NCI-H1930 (cell line): ENCODE data around the gene HOXD13.

ENCODE experiments used
- DNase-seq, 2 experiments: peaks; one replicate each; lab custom pipeline; 2025; lab: John Stamatoyannopoulos, UW

The HOXD13 gene

GRCh38 chr2:176118601-176119339 is 26.2 kb downstream of the HOXD13 start:
- no peak for DNase-seq

- DNase-seq = no peak
These were observed 28.1 kb downstream of the HOXD13 start for GRCh38 chr2:176120364-176121189.

DNA sequence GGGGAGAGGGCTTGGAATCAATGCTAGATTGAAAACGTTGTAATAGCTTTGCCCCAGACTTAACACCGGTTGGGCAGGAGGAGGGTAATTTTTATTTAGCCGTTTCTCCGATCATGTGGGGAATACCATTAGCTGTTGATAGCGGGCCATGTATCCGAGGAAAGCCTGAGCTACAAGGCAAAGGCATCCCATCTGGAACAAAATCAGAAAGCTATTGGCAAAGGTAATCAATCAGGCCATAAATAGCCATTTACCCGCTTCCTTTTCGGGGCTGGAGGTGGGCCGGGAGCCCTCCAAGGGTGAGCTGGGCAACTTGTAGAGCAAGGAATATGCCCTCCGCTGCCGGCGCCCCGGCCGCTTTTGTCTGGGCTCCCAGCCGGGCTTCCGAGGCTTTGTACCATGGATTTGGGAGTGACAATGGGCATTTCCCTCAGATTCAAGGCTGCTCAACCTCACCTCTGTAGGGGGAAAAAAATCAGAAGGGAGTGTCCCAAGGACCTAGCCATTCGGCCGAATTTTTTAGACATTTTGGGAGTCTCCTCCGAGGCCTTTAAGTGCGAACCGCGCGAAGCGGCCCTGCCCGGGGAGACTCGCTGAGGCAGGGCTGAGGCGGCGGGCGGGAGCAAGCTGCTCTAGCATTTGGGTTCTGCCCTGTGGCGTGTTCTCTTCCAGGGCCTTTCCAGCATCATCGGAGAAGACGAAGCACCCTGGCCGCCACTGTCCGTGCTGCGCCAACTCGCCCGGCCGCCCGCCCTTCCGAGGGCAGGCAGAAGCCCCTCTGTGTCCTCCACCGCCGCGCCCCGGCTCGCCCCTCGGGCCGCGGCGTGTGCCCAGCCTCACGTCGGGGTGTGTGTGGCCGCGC is 28.9 kb downstream of the HOXD13 start:
- DNase-seq = no peak

- DNase-seq = peak in 1 of 2 experiments; percentile 68
These were observed 29.6 kb downstream of the HOXD13 start for GRCh38 chr2:176122052-176122682.

DNA sequence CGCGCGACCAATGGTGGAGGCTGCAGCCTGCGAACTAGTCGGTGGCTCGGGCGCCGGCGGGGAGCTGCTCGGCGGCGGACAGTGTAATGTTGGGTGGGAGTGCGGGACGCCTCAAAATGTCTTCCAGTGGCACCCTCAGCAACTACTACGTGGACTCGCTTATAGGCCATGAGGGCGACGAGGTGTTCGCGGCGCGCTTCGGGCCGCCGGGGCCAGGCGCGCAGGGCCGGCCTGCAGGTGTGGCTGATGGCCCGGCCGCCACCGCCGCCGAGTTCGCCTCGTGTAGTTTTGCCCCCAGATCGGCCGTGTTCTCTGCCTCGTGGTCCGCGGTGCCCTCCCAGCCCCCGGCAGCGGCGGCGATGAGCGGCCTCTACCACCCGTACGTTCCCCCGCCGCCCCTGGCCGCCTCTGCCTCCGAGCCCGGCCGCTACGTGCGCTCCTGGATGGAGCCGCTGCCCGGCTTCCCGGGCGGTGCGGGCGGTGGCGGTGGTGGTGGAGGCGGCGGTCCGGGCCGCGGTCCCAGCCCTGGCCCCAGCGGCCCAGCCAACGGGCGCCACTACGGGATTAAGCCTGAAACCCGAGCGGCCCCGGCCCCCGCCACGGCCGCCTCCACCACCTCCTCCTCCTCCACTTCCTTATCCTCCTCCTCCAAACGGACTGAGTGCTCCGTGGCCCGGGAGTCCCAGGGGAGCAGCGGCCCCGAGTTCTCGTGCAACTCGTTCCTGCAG is 30.3 kb downstream of the HOXD13 start, which contains the start of gene HOXD9:
Gene HOXD9 (plus strand): TSS at position 37 of the 728 bp plus-strand sequence. CDS start 50 bp downstream, at position 87.
- DNase-seq = peak in 1 of 2 experiments; percentile 40

DNA sequence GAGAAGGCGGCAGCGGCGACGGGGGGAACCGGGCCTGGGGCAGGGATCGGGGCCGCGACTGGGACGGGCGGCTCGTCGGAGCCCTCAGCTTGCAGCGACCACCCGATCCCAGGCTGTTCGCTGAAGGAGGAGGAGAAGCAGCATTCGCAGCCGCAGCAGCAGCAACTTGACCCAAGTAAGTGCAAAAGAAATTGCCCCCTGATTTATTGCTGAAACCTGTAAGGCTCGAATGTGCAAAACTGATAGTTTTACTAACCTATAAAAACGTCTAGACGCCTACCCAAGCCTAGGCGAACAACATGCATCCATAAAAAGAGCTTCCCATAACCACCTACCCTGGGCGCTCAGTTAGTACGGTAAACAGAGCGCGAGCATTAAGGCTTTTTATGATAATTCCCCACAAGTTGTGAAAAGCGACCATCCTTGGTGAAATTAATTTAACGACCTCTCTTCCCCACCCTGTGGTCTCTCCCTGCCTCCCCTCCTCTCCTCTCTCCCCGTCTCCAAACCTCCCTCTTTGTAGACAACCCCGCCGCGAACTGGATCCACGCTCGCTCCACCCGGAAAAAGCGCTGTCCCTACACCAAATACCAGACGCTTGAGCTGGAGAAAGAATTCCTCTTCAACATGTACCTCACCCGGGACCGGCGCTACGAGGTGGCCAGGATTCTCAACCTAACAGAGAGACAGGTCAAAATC is 31.0 kb downstream of the HOXD13 start:
- no peak for DNase-seq

DNA sequence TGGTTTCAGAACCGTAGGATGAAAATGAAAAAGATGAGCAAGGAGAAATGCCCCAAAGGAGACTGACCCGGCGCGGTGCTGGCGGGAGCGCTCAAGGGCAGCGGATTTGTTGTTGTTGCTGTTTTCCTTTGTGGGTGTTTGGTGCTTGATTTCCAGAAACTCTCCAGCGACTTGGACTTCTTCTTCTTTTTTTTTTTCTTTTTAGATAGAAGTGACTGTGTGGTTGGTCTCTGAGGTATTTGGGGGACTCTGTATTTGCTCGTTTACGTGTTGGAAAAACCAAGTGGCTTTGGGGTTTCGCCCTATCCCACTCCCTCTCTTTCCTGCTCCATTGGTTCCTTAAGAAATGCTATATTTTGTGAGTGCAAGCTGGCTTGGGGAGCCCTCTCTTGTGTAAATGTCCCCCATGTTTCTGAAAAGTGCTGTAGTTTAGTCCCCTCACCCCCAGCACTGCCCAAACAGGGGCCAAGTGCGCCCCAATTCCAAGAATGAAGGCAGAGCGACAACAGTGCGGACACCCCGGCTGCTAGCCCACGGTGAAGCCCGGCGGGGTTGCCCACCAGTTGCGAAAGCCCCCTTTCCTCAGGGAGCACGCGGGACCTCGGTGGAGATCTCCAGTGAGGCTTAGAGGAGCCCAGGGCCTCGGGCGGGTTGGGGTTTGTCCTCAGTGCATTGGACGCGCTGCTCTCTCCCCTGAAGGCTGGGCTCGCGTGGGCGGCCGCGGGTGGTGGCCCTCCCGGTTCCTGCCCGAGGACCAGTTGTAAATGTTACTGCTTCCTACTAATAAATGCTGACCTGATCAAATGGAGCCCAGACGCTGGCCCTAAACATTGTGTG is 31.8 kb downstream of the HOXD13 start:
- DNase-seq = no peak

DNA sequence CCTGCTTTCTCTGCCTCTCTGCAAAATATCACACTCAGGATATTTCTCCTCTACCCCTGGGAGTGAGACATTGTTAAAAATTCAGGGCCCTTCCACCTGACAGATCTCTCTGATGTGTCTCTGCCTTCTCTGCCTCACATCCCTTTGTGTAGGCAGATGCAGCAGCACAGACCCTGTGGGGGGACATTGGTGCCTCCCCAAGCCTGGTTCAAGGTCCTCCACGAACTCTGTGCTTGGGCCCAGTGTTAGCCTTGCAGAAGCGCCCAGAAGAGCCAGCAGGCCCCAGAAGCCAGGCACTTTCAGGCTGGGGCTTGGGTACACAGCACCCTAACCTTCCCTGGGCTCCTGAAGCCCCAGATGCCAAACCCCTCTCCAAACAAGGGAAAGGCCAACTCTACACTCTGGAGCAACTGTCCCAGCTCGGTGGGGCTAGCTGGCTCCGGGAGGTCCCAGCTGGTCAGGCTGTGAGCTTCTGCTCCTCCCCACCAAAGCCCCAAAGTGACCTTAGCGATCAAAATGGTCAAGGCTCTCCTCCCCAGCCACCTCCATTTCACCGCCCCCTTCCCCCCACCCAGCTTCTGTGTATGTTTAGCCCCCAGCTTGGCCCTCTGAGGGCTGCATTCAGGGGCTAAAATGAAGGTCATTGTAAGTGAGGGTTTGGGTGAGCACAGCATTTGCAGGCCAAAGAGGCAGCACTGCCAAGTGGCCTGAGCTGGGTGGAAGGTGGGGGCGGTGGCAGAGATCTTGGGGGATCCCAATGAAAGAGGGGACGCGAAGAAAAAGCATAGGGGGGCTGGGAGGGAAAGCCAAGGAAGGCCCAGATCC is 32.6 kb downstream of the HOXD13 start:
- no peak for DNase-seq

GRCh38 chr2:176125772-176126054 is 33.2 kb downstream of the HOXD13 start:
- peak in 1 of 2 experiments; percentile 54 for DNase-seq

DNA sequence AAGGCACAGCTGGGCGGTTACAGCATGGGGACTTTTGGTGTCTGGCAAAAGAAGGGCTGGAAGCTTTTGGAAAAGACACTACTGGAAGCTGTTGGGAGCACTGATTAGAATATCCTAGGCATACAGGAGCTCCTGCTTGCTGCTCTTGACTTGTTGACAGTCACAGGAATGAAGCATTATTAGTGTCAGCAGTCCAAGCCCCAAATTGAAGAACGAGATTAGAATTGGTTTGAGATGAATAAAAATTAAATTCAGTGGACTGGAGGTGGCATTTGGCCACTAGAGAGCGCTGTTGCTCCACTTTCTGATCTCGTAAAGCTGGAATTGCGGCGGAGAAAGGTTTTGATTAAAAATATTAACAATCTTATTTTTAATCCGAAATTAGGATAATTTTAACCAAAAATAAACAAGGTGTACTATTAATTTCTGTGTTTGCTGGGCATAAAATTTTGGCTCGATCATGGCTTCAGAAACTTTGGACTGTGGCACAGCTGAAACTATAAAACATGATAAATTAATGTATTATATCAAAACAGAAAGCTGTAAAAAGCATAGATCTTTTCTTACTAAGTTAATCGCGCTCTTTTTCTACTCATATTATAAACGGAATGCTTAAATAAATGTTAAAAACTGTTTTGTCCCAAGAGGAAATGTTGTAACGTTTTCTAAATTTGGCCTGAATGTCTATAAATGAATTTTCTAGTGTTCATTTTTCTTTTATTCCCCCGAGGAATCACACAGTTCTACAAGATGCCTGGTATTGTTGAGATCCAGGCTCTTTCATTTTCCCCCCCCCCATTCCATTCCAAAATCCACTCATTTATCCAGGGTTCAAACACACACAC is 34.6 kb downstream of the HOXD13 start:
- DNase-seq = peak; percentile 47 to 84

DNA sequence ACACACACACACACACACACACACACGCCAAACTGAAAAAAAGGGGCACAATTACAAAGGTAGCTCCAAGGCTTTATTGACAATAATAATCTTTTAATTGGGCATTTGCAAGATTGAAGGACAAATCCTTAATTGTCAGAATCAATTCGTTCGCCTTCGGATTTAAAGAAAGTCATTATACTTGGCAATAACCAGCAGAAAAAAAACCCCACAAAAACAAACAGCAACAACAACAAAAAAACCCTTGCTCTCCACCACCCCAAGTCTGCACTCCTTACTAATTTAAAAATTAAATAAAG is 35.2 kb downstream of the HOXD13 start:
- DNase-seq = no peak

- DNase-seq = peak in 1 of 2 experiments; percentile 37
These were observed 35.9 kb downstream of the HOXD13 start for GRCh38 chr2:176128172-176128981.

GRCh38 chr2:176128982-176129796 is 36.7 kb downstream of the HOXD13 start, which contains the start of gene HOXD8:
HOXD8 (plus strand) TSS chr2:176129705; CDS start chr2:176130367, 662 bp downstream.
- DNase-seq = peak; percentile 65 to 81

GRCh38 chr2:176129813-176130146 is 37.3 kb downstream of the HOXD13 start:
- DNase-seq = no peak

DNA sequence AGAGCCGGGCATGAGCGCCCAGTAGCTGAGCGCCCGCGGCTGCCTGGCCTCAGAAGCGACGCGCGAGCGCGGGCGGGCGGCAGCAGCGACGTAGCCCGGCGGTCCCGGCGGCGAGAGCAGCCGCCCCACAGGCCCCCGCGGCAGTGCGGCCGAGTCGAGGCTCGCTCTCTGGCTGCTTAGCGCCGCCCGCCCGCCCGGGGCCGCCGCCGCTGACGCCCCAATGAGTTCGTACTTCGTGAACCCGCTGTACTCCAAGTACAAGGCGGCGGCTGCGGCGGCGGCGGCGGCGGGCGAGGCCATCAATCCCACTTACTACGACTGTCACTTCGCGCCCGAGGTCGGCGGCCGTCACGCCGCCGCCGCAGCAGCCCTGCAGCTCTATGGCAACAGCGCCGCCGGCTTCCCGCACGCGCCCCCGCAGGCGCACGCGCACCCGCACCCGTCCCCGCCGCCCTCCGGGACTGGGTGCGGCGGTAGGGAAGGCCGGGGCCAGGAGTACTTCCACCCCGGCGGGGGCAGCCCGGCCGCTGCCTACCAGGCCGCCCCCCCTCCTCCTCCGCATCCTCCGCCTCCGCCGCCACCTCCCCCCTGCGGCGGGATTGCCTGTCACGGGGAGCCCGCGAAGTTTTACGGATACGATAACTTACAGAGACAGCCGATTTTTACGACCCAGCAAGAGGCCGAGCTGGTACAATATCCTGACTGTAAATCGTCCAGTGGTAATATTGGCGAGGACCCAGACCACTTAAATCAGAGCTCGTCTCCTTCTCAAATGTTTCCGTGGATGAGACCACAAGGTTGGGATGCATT is 37.8 kb downstream of the HOXD13 start:
- DNase-seq = peak; percentile 21 to 54
